Type B pancreatic cell (in vitro differentiated cells): Measurements from ENCODE around the gene RNF217. TPM values are rescaled to one million over a fixed set of nuclear protein-coding genes. Genes with fewer than 3 reads are reported as not detected.
"Not testable (repeated sequence)": the region's sequence is repeated elsewhere in the genome, so short reads cannot be mapped to it uniquely, and the experiment has no call there.

Experiments used
- DNase-seq: peaks from one replicate; pipeline ENCODE4 v3.0.0; 2021; ENCODE audit warnings: mixed read lengths; ENCODE audit not compliant: unreplicated experiment; ENCODE audit errors: extremely low spot score
- H3K27ac Mint-ChIP-seq: 2 replicates; pipeline ENCODE4 v1.8.0; 2021; ENCODE audit warnings: mild to moderate bottlenecking, mixed read lengths
- H3K27me3 Mint-ChIP-seq: 2 replicates; pipeline ENCODE4 v1.8.0; 2021; ENCODE audit warnings: mixed read lengths
- H3K36me3 Mint-ChIP-seq: 2 replicates; pipeline ENCODE4 v1.8.0; 2021; ENCODE audit warnings: mixed read lengths
- H3K4me1 Mint-ChIP-seq: one replicate; pipeline ENCODE4 v1.8.0; 2021; ENCODE audit warnings: mixed read lengths; ENCODE audit not compliant: unreplicated experiment
- H3K4me3 Mint-ChIP-seq: 2 replicates; pipeline ENCODE4 v1.8.0; 2021; ENCODE audit warnings: mild to moderate bottlenecking, mixed read lengths
- H3K9me3 Mint-ChIP-seq: 2 replicates; pipeline ENCODE4 v1.8.0; 2021; ENCODE audit warnings: mixed read lengths
- long read RNA-seq: library from polyadenylated mRNA; unstranded; transcript quantifications from one replicate; pipeline ENCODE4 v2.0.0, GENCODE V29; 2020
- total RNA-seq: library from RNA; stranded (reverse); gene quantifications from 2 replicates; pipeline ENCODE4 v1.2.1, GENCODE V29; 2021; ENCODE audit warnings: low replicate concordance
- TF ChIP-seq, protein P1 (sequence below): fragments of 200-600 bp; sonication (generic); conservative IDR thresholded peaks from 2 replicates; pipeline ENCODE4 v1.5.0; 2021; ENCODE audit warnings: antibody characterized with exemption, mild to moderate bottlenecking

Gene RNF217, protein sequence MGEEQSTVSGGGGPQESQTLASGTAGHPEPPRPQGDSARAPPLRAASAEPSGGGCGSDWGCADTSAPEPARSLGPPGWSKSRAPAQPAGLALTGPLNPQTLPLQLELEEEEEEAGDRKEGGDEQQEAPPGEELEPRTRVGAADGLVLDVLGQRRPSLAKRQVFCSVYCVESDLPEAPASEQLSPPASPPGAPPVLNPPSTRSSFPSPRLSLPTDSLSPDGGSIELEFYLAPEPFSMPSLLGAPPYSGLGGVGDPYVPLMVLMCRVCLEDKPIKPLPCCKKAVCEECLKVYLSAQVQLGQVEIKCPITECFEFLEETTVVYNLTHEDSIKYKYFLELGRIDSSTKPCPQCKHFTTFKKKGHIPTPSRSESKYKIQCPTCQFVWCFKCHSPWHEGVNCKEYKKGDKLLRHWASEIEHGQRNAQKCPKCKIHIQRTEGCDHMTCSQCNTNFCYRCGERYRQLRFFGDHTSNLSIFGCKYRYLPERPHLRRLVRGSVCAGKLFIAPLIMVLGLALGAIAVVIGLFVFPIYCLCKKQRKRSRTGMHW
- 22.1 and 49.6 TPM in 2 replicates for total RNA-seq
- long read RNA-seq, full-length matches to known transcripts, result 3 of 18 reads
- long read RNA-seq, partial matches to known transcripts, result 0 of 18 reads
- long read RNA-seq, other reads (novel, unspliced or antisense), result 15 of 18 reads

DNA sequence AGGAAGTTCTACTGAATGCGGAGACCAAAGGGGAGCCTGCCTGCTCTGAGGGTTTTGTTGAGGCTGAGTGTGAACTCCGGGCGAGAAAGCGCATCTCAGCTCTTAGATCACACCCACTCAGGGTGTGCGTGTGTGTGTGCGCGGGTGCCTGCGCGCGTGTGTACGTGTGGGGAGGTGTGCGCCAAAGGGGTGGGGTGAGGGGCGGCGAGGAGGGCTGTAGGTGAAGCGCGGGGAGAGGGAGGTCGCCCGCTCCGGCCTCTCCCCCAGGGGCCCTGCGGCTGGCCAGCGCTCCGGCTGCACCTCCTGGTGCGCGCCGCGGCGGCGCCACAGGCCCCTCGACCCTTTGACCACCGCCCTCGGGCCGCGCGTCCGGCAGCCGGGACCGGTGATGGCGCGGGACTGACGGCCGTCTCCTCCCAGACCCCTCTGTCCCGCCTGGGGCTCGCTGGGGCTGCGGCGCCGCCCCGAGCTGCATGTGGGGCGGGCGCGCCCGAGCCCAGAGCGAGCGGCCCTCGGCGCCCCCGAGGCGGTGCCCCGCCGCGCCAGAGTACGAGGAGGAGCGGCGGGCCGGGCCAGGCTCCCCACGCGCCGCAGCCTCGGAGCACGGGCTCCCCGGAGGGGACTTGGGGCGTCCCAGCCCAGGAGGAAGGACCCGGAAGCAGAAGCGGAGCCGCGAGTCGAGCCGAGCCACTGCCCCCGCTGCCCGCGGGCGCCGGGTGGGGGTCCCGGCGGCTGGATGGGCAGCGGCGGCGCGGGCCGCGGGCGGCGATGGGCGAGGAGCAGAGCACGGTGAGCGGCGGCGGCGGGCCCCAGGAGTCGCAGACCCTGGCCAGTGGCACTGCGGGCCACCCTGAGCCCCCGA, at the start of gene RNF217:
TSS of gene RNF217 (plus strand) at position 661 of the 862 bp plus-strand sequence. CDS start at position 769, 108 bp downstream.
- TF ChIP-seq, protein P1, sequence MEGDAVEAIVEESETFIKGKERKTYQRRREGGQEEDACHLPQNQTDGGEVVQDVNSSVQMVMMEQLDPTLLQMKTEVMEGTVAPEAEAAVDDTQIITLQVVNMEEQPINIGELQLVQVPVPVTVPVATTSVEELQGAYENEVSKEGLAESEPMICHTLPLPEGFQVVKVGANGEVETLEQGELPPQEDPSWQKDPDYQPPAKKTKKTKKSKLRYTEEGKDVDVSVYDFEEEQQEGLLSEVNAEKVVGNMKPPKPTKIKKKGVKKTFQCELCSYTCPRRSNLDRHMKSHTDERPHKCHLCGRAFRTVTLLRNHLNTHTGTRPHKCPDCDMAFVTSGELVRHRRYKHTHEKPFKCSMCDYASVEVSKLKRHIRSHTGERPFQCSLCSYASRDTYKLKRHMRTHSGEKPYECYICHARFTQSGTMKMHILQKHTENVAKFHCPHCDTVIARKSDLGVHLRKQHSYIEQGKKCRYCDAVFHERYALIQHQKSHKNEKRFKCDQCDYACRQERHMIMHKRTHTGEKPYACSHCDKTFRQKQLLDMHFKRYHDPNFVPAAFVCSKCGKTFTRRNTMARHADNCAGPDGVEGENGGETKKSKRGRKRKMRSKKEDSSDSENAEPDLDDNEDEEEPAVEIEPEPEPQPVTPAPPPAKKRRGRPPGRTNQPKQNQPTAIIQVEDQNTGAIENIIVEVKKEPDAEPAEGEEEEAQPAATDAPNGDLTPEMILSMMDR, result peak; percentile 45
- no peak for DNase-seq
- Mint-ChIP-seq H3K27ac (peak within 1 kb of the TSS; percentile 95), H3K4me1 (peaks cover 20% of the 10 kb centered on the region), H3K4me3 (peak within 1 kb of the TSS; percentile 96), H3K9me3 (no peaks in the 10 kb centered on the region), H3K27me3 (no peaks in the 10 kb centered on the region), H3K36me3 (peaks cover 13% of the 10 kb centered on the region)

DNA sequence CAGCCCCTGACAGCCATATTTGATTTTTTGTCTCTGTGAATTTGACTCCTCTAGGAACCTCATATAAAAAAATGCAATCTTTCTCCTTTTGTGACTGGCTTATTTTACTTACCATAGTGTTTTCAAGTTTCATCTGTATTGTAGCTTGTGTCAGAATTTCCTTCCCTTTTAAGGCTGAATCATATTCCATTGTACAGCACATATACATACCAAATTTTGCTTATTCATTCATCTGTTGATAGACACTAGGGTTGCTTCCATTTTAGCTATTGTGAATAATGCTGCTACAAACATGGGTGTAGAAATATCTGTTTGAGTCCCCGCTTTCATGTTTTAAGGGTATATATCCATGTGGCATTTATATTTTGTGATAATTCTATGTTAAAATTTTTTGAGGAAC, 49.2 kb upstream of the RNF217 start:
- Mint-ChIP-seq H3K27me3 (no peaks in the 10 kb centered on the region), H3K4me1 (no peaks in the 10 kb centered on the region), H3K4me3 (no peak overlapping the region), H3K36me3 (no peaks in the 10 kb centered on the region), H3K9me3 (no peaks in the 10 kb centered on the region), H3K27ac (no peak overlapping the region)
- TF ChIP-seq, protein P1, result no peak
- DNase-seq, result no peak

GRCh38 chr6:124917769-124918168, 44.5 kb upstream of the RNF217 start:
- DNase-seq, result no peak
- H3K27ac Mint-ChIP-seq, result no peak overlapping the region
- TF ChIP-seq, protein P1, result no peak
- H3K4me1 Mint-ChIP-seq, result no peaks in the 10 kb centered on the region
- H3K27me3 Mint-ChIP-seq, result no peaks in the 10 kb centered on the region
- H3K9me3 Mint-ChIP-seq, result peaks cover 6% of the 10 kb centered on the region
- no peak overlapping the region for H3K4me3 Mint-ChIP-seq
- H3K36me3 Mint-ChIP-seq, result peaks cover 4% of the 10 kb centered on the region

GRCh38 chr6:124919703-124920102, 42.5 kb upstream of the RNF217 start:
- H3K4me1 Mint-ChIP-seq, DNase-seq, H3K36me3 Mint-ChIP-seq, H3K4me3 Mint-ChIP-seq, H3K27ac Mint-ChIP-seq, H3K27me3 Mint-ChIP-seq: not testable (repeated sequence)
- peaks cover 11% of the 10 kb centered on the region for H3K9me3 Mint-ChIP-seq

DNA sequence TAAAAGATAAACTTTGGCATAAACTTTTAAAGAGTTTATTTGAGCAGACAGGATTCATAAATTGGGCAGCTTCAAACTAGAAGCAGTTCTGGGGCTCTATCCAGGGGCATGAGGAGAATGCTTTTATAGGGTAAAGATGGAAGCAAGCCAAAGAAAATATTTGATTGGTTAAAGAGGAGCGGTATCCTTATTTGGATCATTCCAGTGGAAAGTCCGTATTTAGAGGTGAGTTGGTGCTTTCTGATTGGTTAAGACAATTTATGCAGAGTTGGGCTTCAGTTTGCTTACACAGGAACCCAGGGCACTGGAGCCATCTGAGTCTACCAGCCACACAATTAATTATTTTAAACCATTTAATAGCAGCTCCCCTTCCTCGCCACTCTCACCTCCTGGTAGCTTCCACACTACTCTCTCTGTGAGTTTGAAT, 37.9 kb upstream of the RNF217 start:
- H3K4me1 Mint-ChIP-seq, result peaks cover 10% of the 10 kb centered on the region
- no peaks in the 10 kb centered on the region for H3K27me3 Mint-ChIP-seq
- DNase-seq, result no peak
- peaks cover 4% of the 10 kb centered on the region for H3K36me3 Mint-ChIP-seq
- peaks cover 11% of the 10 kb centered on the region for H3K9me3 Mint-ChIP-seq
- H3K4me3 Mint-ChIP-seq, result no peak overlapping the region
- TF ChIP-seq, protein P1, result no peak
- H3K27ac Mint-ChIP-seq, result no peak overlapping the region
